ENCODE measurements around the gene MAN2C1. TPM values are rescaled to one million over a fixed set of nuclear protein-coding genes. Genes with fewer than 3 reads are reported as not detected.

The MAN2C1 gene
- total RNA-seq, 1 experiment from 2014 or later = 148 TPM

DNA sequence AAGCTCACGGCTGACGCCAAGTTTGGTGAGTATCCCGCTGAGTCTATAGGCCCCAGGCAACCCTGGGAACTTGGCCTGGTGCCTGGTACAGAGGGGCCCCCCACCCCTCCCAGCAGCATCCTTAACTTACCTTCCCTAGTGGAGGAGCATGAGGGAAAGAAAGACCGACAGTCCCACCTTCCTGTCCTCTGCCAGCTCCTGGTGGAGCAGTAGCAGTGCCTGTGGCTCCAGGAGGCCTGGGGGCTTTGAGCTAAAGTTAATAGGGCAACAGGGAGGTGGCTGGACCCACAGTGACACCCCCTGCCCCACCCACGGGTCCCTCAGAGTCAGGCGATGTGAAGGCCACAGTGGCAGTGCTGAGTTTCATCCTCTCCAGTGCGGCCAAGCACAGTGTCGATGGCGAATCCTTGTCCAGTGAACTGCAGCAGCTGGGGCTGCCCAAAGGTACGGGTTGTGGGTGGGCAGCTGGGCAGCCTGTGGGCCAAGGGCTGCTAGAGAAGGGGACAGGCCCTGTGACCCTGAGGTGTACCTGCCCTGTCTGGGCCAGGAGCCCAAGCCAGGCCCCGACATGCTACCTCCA, 29.7 kb downstream of the MAN2C1 start:
- no peaks in the 10 kb centered on the region for H3K9me3 Mint-ChIP-seq
- POLR2A ChIA-PET = no interaction called here
- H3K27ac Mint-ChIP-seq = no peak overlapping the region
- H3K36me3 Mint-ChIP-seq = peaks cover 5% of the 10 kb centered on the region; the same call in 1 of the 2 replicates
- TF ChIP-seq, protein P1, sequence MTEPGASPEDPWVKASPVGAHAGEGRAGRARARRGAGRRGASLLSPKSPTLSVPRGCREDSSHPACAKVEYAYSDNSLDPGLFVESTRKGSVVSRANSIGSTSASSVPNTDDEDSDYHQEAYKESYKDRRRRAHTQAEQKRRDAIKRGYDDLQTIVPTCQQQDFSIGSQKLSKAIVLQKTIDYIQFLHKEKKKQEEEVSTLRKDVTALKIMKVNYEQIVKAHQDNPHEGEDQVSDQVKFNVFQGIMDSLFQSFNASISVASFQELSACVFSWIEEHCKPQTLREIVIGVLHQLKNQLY (CRISPR knock-in tag; IDR thresholded peaks at IDR 0.05) = no peak
- TF ChIP-seq PRRX2 (CRISPR knock-in tag; IDR thresholded peaks at IDR 0.05) (no peak), SMAD4 (CRISPR knock-in tag; IDR thresholded peaks at IDR 0.05) (no peak), FOXJ3 (CRISPR knock-in tag; IDR thresholded peaks at IDR 0.05; ENCODE audit: borderline replicate concordance) (no peak), OVOL2 (CRISPR knock-in tag; IDR thresholded peaks at IDR 0.05; ENCODE audit: borderline replicate concordance) (no peak), MXD4 (CRISPR knock-in tag; IDR thresholded peaks at IDR 0.05; ENCODE audit: borderline replicate concordance) (no peak), GABPB1 (CRISPR knock-in tag; IDR thresholded peaks at IDR 0.05) (no peak), ZNF423 (CRISPR knock-in tag; IDR thresholded peaks at IDR 0.05) (no peak), IRF2 (CRISPR knock-in tag; IDR thresholded peaks at IDR 0.05; ENCODE audit: borderline replicate concordance, low read depth) (no peak), NR1H2 (CRISPR knock-in tag; IDR thresholded peaks at IDR 0.05) (no peak), CREM (CRISPR knock-in tag; IDR thresholded peaks at IDR 0.05) (no peak), ZNF416 (CRISPR knock-in tag; IDR thresholded peaks at IDR 0.05) (no peak)
- TF ChIP-seq, protein P2, sequence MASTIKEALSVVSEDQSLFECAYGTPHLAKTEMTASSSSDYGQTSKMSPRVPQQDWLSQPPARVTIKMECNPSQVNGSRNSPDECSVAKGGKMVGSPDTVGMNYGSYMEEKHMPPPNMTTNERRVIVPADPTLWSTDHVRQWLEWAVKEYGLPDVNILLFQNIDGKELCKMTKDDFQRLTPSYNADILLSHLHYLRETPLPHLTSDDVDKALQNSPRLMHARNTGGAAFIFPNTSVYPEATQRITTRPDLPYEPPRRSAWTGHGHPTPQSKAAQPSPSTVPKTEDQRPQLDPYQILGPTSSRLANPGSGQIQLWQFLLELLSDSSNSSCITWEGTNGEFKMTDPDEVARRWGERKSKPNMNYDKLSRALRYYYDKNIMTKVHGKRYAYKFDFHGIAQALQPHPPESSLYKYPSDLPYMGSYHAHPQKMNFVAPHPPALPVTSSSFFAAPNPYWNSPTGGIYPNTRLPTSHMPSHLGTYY (CRISPR knock-in tag; IDR thresholded peaks at IDR 0.05) = no peak
- peaks cover 13% of the 10 kb centered on the region for H3K4me1 Mint-ChIP-seq
- no peak for ATAC-seq
- CTCF ChIA-PET = interaction anchor here (1.9 kb wide), 1 partner anchor 29 kb away, joined by 5 read pairs; the partner anchor contains the start of gene MAN2C1
- no peak overlapping the region for H3K4me3 Mint-ChIP-seq
- peaks cover 4% of the 10 kb centered on the region; the same call in 1 of the 2 replicates for H3K27me3 Mint-ChIP-seq (ENCODE audit: low read depth)
- DNase-seq (ENCODE audit: low spot score) = no peak

DNA sequence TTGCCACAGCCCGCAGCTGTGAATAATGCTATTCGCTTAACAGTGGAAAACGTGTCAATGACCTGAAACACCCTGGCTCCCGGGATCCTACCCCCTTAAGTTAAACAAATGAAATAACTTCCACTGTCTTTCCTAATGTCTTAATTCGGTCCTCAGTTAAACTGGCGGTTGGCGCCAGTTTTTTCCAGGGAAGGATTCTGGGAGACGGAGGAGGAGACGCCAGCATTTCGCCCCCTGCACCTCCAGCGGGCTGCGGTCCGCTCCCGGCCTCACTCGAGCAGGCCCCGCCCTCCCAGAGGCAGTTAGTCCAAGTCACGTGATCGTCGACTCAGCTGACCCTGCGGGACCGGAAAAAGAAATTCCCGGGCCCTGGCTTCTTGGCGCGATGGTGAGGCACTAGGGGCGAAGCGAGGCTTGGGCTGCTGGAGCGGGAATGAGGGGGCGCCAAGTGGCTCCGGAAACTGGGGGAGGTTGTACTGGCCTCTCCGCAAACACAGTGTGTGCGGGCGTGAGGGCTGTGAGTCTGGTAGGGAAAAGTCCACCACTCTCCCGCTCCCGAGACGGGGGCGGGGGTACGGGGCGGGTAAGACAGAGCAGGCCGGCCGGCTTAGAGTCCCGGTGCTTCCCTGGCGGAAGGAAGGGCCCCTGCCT, 32.6 kb downstream of the MAN2C1 start, which contains the start of gene COMMD4:
Gene COMMD4, plus strand, starts transcription at position 359 of the 651 bp plus-strand sequence. Its CDS starts 27 bp downstream, at position 386.
- CTCF ChIA-PET = interaction anchor here (0.9 kb wide), 1 partner anchor 434 kb away, joined by 3 read pairs; no protein-coding TSS in a partner anchor
- H3K4me1 Mint-ChIP-seq = peaks cover 13% of the 10 kb centered on the region
- TF ChIP-seq GTF2I (CRISPR knock-in tag; conservative IDR thresholded peaks at IDR 0.05) (no peak), FOXP1 (CRISPR knock-in tag; IDR thresholded peaks at IDR 0.05; ENCODE audit: borderline replicate concordance) (peak; percentile 86), ZBTB21 (CRISPR knock-in tag; IDR thresholded peaks at IDR 0.05; ENCODE audit: borderline replicate concordance) (no peak), ZNF138 (CRISPR knock-in tag; conservative IDR thresholded peaks at IDR 0.05) (peak; percentile 93; the same call in 1 of the 2 replicates), SMAD3 (CRISPR knock-in tag; IDR thresholded peaks at IDR 0.05; ENCODE audit: borderline replicate concordance) (peak; percentile 48; the same call in 1 of the 2 replicates), TEAD4 (CRISPR knock-in tag; IDR thresholded peaks at IDR 0.05) (no peak), MXD4 (CRISPR knock-in tag; IDR thresholded peaks at IDR 0.05; ENCODE audit: borderline replicate concordance) (no peak), IRF2 (CRISPR knock-in tag; IDR thresholded peaks at IDR 0.05; ENCODE audit: borderline replicate concordance, low read depth) (no peak), ZNF416 (CRISPR knock-in tag; IDR thresholded peaks at IDR 0.05) (no peak), RELA (CRISPR knock-in tag; IDR thresholded peaks at IDR 0.05; ENCODE audit: borderline replicate concordance) (no peak)
- TF ChIP-seq, protein P3, sequence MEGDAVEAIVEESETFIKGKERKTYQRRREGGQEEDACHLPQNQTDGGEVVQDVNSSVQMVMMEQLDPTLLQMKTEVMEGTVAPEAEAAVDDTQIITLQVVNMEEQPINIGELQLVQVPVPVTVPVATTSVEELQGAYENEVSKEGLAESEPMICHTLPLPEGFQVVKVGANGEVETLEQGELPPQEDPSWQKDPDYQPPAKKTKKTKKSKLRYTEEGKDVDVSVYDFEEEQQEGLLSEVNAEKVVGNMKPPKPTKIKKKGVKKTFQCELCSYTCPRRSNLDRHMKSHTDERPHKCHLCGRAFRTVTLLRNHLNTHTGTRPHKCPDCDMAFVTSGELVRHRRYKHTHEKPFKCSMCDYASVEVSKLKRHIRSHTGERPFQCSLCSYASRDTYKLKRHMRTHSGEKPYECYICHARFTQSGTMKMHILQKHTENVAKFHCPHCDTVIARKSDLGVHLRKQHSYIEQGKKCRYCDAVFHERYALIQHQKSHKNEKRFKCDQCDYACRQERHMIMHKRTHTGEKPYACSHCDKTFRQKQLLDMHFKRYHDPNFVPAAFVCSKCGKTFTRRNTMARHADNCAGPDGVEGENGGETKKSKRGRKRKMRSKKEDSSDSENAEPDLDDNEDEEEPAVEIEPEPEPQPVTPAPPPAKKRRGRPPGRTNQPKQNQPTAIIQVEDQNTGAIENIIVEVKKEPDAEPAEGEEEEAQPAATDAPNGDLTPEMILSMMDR (IDR thresholded peaks at IDR 0.05) = no peak
- TF ChIP-seq, protein P4, sequence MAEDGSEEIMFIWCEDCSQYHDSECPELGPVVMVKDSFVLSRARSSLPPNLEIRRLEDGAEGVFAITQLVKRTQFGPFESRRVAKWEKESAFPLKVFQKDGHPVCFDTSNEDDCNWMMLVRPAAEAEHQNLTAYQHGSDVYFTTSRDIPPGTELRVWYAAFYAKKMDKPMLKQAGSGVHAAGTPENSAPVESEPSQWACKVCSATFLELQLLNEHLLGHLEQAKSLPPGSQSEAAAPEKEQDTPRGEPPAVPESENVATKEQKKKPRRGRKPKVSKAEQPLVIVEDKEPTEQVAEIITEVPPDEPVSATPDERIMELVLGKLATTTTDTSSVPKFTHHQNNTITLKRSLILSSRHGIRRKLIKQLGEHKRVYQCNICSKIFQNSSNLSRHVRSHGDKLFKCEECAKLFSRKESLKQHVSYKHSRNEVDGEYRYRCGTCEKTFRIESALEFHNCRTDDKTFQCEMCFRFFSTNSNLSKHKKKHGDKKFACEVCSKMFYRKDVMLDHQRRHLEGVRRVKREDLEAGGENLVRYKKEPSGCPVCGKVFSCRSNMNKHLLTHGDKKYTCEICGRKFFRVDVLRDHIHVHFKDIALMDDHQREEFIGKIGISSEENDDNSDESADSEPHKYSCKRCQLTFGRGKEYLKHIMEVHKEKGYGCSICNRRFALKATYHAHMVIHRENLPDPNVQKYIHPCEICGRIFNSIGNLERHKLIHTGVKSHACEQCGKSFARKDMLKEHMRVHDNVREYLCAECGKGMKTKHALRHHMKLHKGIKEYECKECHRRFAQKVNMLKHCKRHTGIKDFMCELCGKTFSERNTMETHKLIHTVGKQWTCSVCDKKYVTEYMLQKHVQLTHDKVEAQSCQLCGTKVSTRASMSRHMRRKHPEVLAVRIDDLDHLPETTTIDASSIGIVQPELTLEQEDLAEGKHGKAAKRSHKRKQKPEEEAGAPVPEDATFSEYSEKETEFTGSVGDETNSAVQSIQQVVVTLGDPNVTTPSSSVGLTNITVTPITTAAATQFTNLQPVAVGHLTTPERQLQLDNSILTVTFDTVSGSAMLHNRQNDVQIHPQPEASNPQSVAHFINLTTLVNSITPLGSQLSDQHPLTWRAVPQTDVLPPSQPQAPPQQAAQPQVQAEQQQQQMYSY (CRISPR knock-in tag; IDR thresholded peaks at IDR 0.05) = no peak
- TF ChIP-seq, protein P5, sequence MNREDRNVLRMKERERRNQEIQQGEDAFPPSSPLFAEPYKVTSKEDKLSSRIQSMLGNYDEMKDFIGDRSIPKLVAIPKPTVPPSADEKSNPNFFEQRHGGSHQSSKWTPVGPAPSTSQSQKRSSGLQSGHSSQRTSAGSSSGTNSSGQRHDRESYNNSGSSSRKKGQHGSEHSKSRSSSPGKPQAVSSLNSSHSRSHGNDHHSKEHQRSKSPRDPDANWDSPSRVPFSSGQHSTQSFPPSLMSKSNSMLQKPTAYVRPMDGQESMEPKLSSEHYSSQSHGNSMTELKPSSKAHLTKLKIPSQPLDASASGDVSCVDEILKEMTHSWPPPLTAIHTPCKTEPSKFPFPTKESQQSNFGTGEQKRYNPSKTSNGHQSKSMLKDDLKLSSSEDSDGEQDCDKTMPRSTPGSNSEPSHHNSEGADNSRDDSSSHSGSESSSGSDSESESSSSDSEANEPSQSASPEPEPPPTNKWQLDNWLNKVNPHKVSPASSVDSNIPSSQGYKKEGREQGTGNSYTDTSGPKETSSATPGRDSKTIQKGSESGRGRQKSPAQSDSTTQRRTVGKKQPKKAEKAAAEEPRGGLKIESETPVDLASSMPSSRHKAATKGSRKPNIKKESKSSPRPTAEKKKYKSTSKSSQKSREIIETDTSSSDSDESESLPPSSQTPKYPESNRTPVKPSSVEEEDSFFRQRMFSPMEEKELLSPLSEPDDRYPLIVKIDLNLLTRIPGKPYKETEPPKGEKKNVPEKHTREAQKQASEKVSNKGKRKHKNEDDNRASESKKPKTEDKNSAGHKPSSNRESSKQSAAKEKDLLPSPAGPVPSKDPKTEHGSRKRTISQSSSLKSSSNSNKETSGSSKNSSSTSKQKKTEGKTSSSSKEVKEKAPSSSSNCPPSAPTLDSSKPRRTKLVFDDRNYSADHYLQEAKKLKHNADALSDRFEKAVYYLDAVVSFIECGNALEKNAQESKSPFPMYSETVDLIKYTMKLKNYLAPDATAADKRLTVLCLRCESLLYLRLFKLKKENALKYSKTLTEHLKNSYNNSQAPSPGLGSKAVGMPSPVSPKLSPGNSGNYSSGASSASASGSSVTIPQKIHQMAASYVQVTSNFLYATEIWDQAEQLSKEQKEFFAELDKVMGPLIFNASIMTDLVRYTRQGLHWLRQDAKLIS (CRISPR knock-in tag; IDR thresholded peaks at IDR 0.05; ENCODE audit: borderline replicate concordance) = no peak

More for the DNA sequence above, 32.6 kb downstream of the MAN2C1 start, which contains the start of gene COMMD4:
- ATAC-seq (peak; percentile 92), DNase-seq (ENCODE audit: low spot score) (peak; percentile 98)
- Mint-ChIP-seq H3K27ac (peak within 1 kb of the TSS; percentile 76), H3K27me3 (ENCODE audit: low read depth) (peaks cover 6% of the 10 kb centered on the region; the same call in 1 of the 2 replicates), H3K9me3 (no peaks in the 10 kb centered on the region), H3K36me3 (peaks cover 5% of the 10 kb centered on the region; the same call in 1 of the 2 replicates), H3K4me3 (peak within 1 kb of the TSS; percentile 97)
- POLR2A ChIA-PET = interaction anchor here (0.6 to 0.9 kb wide), 2 partner anchors 18 to 318 kb away, joined by 3 read pairs; no protein-coding TSS in a partner anchor
